HCT116 (cell line): Measurements from ENCODE around the gene CHMP2A.

Source experiments
- CBX3 ChIP-seq: IDR thresholded peaks from 2 replicates; pipeline ENCODE4 v1.6.1; 2012; ENCODE audit warnings: low read depth
- EZH2phosphoT487 ChIP-seq: fragments of 200-600 bp; IDR thresholded peaks from 2 replicates; pipeline ENCODE4 v1.6.1; 2018; ENCODE audit warnings: antibody characterized with exemption, borderline replicate concordance
- POLR2A ChIP-seq: IDR thresholded peaks from 2 replicates; pipeline ENCODE4 v1.7.0; 2011; ENCODE audit warnings: borderline replicate concordance; ENCODE audit not compliant: insufficient read depth, insufficient read length; ENCODE audit errors: extremely low read depth
- RAD21 ChIP-seq: IDR thresholded peaks from 2 replicates; pipeline ENCODE4 v1.6.1; 2012; ENCODE audit warnings: low read depth, mild to moderate bottlenecking
- SP1 ChIP-seq: IDR thresholded peaks from 2 replicates; pipeline ENCODE4 v1.6.1; 2012; ENCODE audit warnings: low read depth
- ZBTB33 ChIP-seq: IDR thresholded peaks from 2 replicates; pipeline ENCODE4 v1.6.1; 2011; ENCODE audit warnings: mild to moderate bottlenecking, low read length, moderate library complexity; ENCODE audit not compliant: insufficient replicate concordance; ENCODE audit errors: extremely low read depth
- TF ChIP-seq, protein P1 (sequence below), 3 experiments: fragments of 200-600 bp in 1 of 3; sonication (generic) in 1 of 3; IDR thresholded peaks in 2 of 3; conservative IDR thresholded peaks in 1 of 3; 2 replicates each; pipeline ENCODE4 v1.5.1; 2012 to 2017; ENCODE audit warnings: low read depth in 2 of 3, low read length in 2 of 3, antibody characterized with exemption in 1 of 3, borderline replicate concordance in 1 of 3, control low read depth in 1 of 3, mild to moderate bottlenecking in 1 of 3, mixed read lengths in 1 of 3, mixed run types in 1 of 3, moderate library complexity in 1 of 3; ENCODE audit not compliant: insufficient read depth in 1 of 3

DNA sequence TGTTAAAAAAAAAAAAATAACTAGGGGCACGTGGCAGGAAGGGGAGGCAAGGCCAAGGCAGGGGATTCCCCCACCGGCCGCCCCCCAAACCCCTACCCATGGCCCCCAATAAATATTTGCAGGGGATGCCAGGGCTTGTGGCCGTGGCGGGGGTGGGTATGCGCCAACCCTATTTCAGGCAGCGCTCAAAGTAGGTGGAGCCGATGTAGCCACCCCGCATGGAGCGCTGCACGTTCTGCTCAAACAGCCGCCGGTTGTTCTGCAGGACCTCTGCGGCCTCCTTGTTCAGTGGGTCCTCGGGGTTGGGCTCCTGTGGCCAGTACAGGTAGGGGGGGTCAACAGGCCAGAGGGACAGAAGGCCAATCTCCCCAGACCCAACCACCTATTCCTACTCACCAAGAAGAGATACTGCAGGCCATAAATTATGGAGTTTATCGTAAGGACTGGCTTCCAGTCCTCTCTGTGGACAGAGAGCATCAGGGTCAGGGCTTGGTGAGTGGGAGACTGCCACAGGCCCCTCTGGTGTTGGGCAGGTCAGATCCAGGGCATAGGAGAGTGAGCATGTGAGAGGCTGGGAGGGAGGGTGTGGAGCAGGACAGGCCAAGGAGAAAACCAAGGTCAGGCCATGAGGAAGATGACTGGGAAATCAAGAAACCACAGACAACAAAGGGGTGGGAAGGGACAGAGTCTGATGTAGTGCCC lies 1.2 kb upstream of the CHMP2A start:
- TF ChIP-seq, protein P1, sequence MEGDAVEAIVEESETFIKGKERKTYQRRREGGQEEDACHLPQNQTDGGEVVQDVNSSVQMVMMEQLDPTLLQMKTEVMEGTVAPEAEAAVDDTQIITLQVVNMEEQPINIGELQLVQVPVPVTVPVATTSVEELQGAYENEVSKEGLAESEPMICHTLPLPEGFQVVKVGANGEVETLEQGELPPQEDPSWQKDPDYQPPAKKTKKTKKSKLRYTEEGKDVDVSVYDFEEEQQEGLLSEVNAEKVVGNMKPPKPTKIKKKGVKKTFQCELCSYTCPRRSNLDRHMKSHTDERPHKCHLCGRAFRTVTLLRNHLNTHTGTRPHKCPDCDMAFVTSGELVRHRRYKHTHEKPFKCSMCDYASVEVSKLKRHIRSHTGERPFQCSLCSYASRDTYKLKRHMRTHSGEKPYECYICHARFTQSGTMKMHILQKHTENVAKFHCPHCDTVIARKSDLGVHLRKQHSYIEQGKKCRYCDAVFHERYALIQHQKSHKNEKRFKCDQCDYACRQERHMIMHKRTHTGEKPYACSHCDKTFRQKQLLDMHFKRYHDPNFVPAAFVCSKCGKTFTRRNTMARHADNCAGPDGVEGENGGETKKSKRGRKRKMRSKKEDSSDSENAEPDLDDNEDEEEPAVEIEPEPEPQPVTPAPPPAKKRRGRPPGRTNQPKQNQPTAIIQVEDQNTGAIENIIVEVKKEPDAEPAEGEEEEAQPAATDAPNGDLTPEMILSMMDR (IDR thresholded peaks at IDR 0.05 in 2 of 3, conservative IDR thresholded peaks at IDR 0.05 in 1 of 3; ENCODE audit: borderline replicate concordance in 1 of 3, insufficient read depth in 1 of 3, low read depth in 2 of 3, low read length in 2 of 3): no peak
- TF ChIP-seq ZBTB33 (no peak), SP1 (no peak), RAD21 (no peak), POLR2A (no peak), CBX3 (no peak), EZH2phosphoT487 (no peak)
